Activated naive CD8-positive, alpha-beta T cell treated with anti-CD3 and anti-CD28 coated beads, Interleukin-2, amount 50 U/mL, for 24 hours (primary cell): ENCODE results near the gene UNC13B.

Experiments used
- ATAC-seq: fragments of 150-1000 bp; cut with Tn5 transposase; one replicate; pipeline ENCODE4 v1.10.0; 2021
- DNase-seq: peaks from one replicate; pipeline ENCODE4 v3.0.0; 2021
- H3K27ac Mint-ChIP-seq: one replicate; pipeline ENCODE4 v1.8.0; 2021; ENCODE audit warnings: mild to moderate bottlenecking, mixed read lengths
- H3K27me3 Mint-ChIP-seq: one replicate; pipeline ENCODE4 v1.8.0; 2021; ENCODE audit warnings: mixed read lengths
- H3K36me3 Mint-ChIP-seq: one replicate; pipeline ENCODE4 v1.8.0; 2021; ENCODE audit warnings: low read depth, mixed read lengths
- H3K4me1 Mint-ChIP-seq: one replicate; pipeline ENCODE4 v1.8.0; 2021; ENCODE audit warnings: mixed read lengths
- H3K4me3 Mint-ChIP-seq: one replicate; pipeline ENCODE4 v1.8.0; 2021; ENCODE audit warnings: mild to moderate bottlenecking, moderate library complexity, mixed read lengths
- H3K9me3 Mint-ChIP-seq: one replicate; pipeline ENCODE4 v1.8.0; 2021; ENCODE audit warnings: mixed read lengths

UNC13B gene

GRCh38 chr9:35267710-35268109 lies 105.9 kb downstream of the UNC13B start:
- DNase-seq (no peak), ATAC-seq (no peak)
- H3K27ac Mint-ChIP-seq: no peak overlapping the region
- peaks cover 29% of the 10 kb centered on the region for H3K27me3 Mint-ChIP-seq
- peaks cover 3% of the 10 kb centered on the region for H3K4me1 Mint-ChIP-seq
- H3K9me3 Mint-ChIP-seq: no peaks in the 10 kb centered on the region
- H3K36me3 Mint-ChIP-seq: no peaks in the 10 kb centered on the region
- H3K4me3 Mint-ChIP-seq: no peak overlapping the region

DNA sequence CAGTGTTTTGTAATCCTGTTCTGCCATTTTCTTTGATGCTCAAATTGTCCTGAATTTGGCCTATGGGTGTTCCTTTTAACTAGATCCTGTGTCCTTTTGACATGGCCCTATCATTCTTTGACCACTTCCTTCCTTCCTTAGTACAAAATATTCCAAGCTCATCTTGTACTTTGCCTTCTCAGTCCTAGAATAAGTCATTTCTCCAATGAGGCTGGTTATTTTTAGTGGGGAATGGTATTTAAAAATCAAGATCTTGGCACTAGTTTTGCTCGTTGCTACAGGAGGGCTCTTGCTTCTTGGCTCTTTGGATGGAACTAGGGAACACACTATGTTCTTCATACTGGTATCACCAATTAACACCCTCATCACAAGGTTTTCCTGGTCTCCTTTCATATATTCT lies 108.1 kb downstream of the UNC13B start:
- Mint-ChIP-seq H3K36me3 (no peaks in the 10 kb centered on the region), H3K4me3 (no peak overlapping the region), H3K27me3 (peaks cover 25% of the 10 kb centered on the region), H3K27ac (no peak overlapping the region), H3K9me3 (no peaks in the 10 kb centered on the region), H3K4me1 (peaks cover 23% of the 10 kb centered on the region)
- ATAC-seq: no peak
- no peak for DNase-seq

DNA sequence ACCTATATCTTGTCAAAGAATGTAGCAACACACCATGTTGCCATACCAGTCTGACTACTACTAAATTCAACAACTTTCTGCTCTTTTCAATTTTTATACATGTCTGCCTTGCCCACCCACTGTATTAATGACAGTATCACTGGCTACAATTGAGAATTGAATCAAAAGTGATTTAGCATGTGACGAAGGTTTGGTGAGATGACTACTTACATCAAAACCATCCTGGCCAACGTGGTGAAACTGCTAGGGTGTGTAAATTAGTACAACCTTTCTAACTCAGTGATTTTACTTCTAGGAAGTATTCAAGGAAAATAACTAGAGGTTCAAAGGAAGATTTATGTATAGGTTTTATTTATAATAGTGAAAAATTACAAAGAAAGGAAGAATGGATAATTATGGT lies 109.8 kb downstream of the UNC13B start:
- DNase-seq (no peak), ATAC-seq (no peak)
- H3K4me1 Mint-ChIP-seq: peaks cover 40% of the 10 kb centered on the region
- no peak overlapping the region for H3K27ac Mint-ChIP-seq
- H3K36me3 Mint-ChIP-seq: peaks cover 2% of the 10 kb centered on the region
- peaks cover 24% of the 10 kb centered on the region for H3K27me3 Mint-ChIP-seq
- H3K9me3 Mint-ChIP-seq: no peaks in the 10 kb centered on the region
- H3K4me3 Mint-ChIP-seq: no peak overlapping the region

- Mint-ChIP-seq H3K4me3 (no peak overlapping the region), H3K36me3 (peaks cover 2% of the 10 kb centered on the region), H3K9me3 (no peaks in the 10 kb centered on the region), H3K27ac (no peak overlapping the region), H3K4me1 (peaks cover 53% of the 10 kb centered on the region), H3K27me3 (peaks cover 22% of the 10 kb centered on the region)
- no peak for DNase-seq
- no peak for ATAC-seq
Observed at GRCh38 chr9:35272989-35273388, 111.2 kb downstream of the UNC13B start.

DNA sequence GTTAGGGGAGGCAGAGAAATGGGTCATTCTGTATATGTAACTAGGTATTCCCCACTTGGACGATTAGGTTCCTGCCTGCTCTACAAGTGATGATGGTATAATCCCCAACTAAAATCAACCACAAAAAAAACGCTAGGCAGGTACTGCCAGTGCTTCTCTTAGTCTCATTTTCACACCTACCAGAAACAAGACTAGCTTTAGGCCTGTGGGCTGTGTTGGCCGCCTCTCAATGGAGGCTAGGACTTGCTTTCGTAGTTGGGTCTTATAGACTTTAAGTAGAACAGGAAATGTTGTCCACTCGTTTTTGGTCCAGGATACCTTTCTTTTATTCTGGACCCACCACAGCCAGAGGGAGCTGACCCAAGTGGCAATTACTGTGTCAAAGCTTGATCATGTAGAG lies 111.8 kb downstream of the UNC13B start:
- Mint-ChIP-seq H3K27ac (no peak overlapping the region), H3K4me3 (no peak overlapping the region), H3K9me3 (no peaks in the 10 kb centered on the region), H3K4me1 (peaks cover 59% of the 10 kb centered on the region), H3K27me3 (peaks cover 17% of the 10 kb centered on the region), H3K36me3 (peaks cover 2% of the 10 kb centered on the region)
- ATAC-seq (peak; percentile 50), DNase-seq (no peak)

GRCh38 chr9:35274993-35275392 lies 113.2 kb downstream of the UNC13B start:
- no peak overlapping the region for H3K4me3 Mint-ChIP-seq
- peaks cover 2% of the 10 kb centered on the region for H3K36me3 Mint-ChIP-seq
- H3K27me3 Mint-ChIP-seq: peaks cover 11% of the 10 kb centered on the region
- peaks cover 59% of the 10 kb centered on the region for H3K4me1 Mint-ChIP-seq
- peak overlapping the region; percentile 55 for H3K27ac Mint-ChIP-seq
- no peak for ATAC-seq
- no peaks in the 10 kb centered on the region for H3K9me3 Mint-ChIP-seq
- DNase-seq: no peak

GRCh38 chr9:35277171-35277520 lies 115.3 kb downstream of the UNC13B start:
- Mint-ChIP-seq H3K4me1 (peaks cover 55% of the 10 kb centered on the region), H3K36me3 (peaks cover 2% of the 10 kb centered on the region), H3K4me3 (peak overlapping the region; percentile 68), H3K27me3 (peaks cover 3% of the 10 kb centered on the region), H3K9me3 (no peaks in the 10 kb centered on the region), H3K27ac (peak overlapping the region; percentile 88)
- ATAC-seq (no peak), DNase-seq (no peak)

DNA sequence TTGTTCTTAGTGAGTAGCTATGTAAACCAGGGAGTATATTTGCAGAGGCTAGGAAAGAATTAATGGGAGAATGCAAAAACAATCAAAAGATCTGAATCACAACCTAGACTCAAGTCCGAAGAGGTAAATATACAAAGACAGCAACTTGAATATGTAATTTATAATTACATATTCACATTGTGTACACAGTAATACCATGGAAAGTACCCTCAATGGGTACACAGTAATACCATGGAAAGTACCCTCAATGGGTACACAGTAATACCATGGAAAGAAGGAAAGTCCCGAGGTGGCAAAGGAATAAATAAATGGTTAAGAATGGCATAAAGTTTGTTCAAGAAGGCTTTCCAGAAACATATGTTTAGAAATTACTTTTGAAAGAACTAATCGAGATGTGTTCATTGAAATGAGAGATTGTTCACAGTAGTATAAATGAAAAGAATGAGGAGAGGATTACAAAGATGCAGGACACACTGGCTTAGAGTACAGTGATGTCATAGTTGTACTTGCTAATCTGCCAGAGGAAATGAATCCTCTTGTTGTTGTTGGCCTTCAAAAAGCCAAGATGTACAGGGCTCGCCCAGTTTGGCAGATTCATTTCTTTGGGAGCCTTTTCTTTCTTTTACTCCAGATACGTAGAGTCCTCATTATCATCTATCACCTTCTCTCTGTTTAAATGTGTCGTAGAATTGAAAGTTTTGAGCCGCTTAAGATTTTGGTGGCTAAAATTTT lies 116.0 kb downstream of the UNC13B start:
- DNase-seq (no peak), ATAC-seq (no peak)
- H3K36me3 Mint-ChIP-seq: peaks cover 2% of the 10 kb centered on the region
- H3K27me3 Mint-ChIP-seq: peaks cover 5% of the 10 kb centered on the region
- no peak overlapping the region for H3K4me3 Mint-ChIP-seq
- H3K27ac Mint-ChIP-seq: peak overlapping the region; percentile 38
- no peaks in the 10 kb centered on the region for H3K9me3 Mint-ChIP-seq
- peaks cover 55% of the 10 kb centered on the region for H3K4me1 Mint-ChIP-seq

GRCh38 chr9:35279946-35280345 lies 118.1 kb downstream of the UNC13B start:
- Mint-ChIP-seq H3K9me3 (no peaks in the 10 kb centered on the region), H3K27ac (no peak overlapping the region), H3K36me3 (peaks cover 2% of the 10 kb centered on the region), H3K4me3 (no peak overlapping the region), H3K27me3 (peaks cover 10% of the 10 kb centered on the region), H3K4me1 (peaks cover 35% of the 10 kb centered on the region)
- ATAC-seq: no peak
- no peak for DNase-seq

DNA sequence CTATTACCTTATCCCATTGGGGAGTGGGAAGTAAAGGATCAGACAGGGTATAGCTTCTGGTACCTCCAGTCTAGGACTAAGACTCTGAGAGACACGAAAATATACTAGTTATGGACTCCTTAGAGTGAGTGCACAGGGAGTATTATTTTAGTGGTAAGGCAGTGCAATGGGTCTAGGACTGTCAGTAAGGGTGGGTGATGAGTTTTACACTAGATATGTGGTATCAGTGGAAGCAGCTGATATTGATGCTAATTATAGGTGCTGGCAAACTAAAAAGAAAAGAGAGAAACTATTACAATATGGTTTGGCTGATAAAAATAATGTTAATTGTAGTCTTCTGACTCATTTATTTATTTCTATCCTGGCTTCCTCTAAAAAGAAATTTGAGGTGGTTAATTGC lies 118.6 kb downstream of the UNC13B start:
- Mint-ChIP-seq H3K9me3 (no peaks in the 10 kb centered on the region), H3K27ac (no peak overlapping the region), H3K4me1 (peaks cover 31% of the 10 kb centered on the region), H3K27me3 (peaks cover 10% of the 10 kb centered on the region), H3K36me3 (peaks cover 2% of the 10 kb centered on the region), H3K4me3 (no peak overlapping the region)
- no peak for ATAC-seq
- no peak for DNase-seq

DNA sequence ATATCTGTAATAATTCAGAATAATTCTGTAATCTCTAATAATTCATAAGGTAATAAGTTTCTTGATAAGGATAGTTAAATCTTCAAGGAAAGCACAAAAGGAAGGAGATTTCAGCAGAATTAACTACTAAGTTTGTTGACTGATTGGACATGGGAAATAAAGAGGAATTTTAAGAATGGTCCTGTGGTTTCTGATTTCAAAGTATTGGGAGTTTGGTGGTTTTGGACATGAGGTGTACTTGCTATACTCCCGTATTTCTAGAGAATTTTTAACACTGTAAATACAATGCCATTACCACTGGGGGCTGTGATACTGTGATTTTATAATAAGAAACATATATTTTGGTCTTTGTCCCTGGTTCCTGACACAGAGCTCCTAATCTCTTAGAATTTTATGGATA lies 123.9 kb downstream of the UNC13B start:
- DNase-seq: no peak
- H3K36me3 Mint-ChIP-seq: no peaks in the 10 kb centered on the region
- peaks cover 24% of the 10 kb centered on the region for H3K27me3 Mint-ChIP-seq
- no peak overlapping the region for H3K27ac Mint-ChIP-seq
- no peak overlapping the region for H3K4me3 Mint-ChIP-seq
- H3K4me1 Mint-ChIP-seq: peaks cover 7% of the 10 kb centered on the region
- no peaks in the 10 kb centered on the region for H3K9me3 Mint-ChIP-seq
- no peak for ATAC-seq

- ATAC-seq (no peak), DNase-seq (no peak)
- Mint-ChIP-seq H3K4me1 (peaks cover 7% of the 10 kb centered on the region), H3K27ac (no peak overlapping the region), H3K9me3 (no peaks in the 10 kb centered on the region), H3K36me3 (no peaks in the 10 kb centered on the region), H3K4me3 (no peak overlapping the region), H3K27me3 (peaks cover 24% of the 10 kb centered on the region)
Observed at GRCh38 chr9:35286381-35286780, 124.6 kb downstream of the UNC13B start.

DNA sequence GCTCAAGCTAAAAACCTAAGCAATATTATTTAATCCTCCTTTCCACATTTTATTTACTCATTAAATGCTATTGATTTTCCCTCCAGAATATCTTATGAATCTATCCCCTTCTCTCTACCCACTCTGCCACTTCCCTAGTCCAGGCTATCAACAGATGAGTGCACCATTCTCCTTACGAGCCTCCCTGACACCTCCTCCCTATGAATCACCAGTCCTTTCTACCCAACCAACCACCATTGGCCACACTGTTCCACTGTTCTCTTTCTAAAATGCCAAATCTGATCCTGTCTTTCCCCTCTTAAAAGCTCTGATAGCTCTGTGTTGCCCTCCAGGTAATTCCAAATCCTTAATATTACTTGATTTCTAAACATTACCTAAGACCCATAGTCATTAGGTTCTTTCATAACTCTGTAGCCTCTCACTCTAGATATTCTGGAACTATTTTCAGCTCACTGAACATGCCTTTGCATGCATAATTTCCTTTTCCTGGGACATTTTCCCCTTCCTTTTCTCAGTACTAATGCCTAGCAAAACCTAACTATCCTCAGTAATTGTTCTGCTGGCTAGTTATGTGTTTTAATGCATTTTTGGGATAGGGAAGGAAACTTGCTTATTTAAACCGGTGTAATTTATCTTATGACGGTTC lies 126.3 kb downstream of the UNC13B start:
- H3K9me3 Mint-ChIP-seq: no peaks in the 10 kb centered on the region
- peaks cover 19% of the 10 kb centered on the region for H3K27me3 Mint-ChIP-seq
- H3K4me3 Mint-ChIP-seq: no peak overlapping the region
- no peak for ATAC-seq
- H3K36me3 Mint-ChIP-seq: no peaks in the 10 kb centered on the region
- no peak overlapping the region for H3K27ac Mint-ChIP-seq
- peaks cover 7% of the 10 kb centered on the region for H3K4me1 Mint-ChIP-seq
- no peak for DNase-seq

DNA sequence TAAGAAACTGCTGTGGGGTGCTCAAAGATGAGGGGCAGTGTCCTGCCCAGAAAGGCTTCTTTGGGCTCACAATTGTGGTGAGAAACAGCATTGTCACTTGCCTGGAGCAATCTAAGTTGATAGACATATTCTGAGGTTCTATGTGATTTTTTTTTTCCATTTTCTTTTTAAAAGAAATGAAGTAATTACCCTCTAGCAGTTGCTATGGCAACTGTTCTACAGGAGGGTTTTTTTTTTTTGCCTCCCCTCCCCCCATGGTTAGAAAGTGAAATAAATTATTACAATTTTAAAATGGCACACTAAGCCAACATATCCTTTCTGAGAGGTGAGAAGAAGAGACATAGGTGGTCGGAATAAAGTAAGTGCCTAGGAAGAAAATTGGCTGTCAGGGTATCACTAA lies 127.0 kb downstream of the UNC13B start:
- no peak overlapping the region for H3K4me3 Mint-ChIP-seq
- no peak overlapping the region for H3K27ac Mint-ChIP-seq
- peaks cover 18% of the 10 kb centered on the region for H3K27me3 Mint-ChIP-seq
- peaks cover 7% of the 10 kb centered on the region for H3K4me1 Mint-ChIP-seq
- no peaks in the 10 kb centered on the region for H3K36me3 Mint-ChIP-seq
- no peak for ATAC-seq
- no peaks in the 10 kb centered on the region for H3K9me3 Mint-ChIP-seq
- DNase-seq: no peak

- Mint-ChIP-seq H3K4me1 (no peaks in the 10 kb centered on the region), H3K36me3 (no peaks in the 10 kb centered on the region), H3K27me3 (peaks cover 8% of the 10 kb centered on the region), H3K9me3 (no peaks in the 10 kb centered on the region), H3K27ac (no peak overlapping the region), H3K4me3 (no peak overlapping the region)
- ATAC-seq (no peak), DNase-seq (no peak)
Observed at GRCh38 chr9:35293376-35293964, 131.7 kb downstream of the UNC13B start.
